SK-N-SH (cell line): ENCODE measurements around the gene ADAP2. TPM values are rescaled to one million over a fixed set of nuclear protein-coding genes. Genes with fewer than 3 reads are reported as not detected.

ENCODE experiments used
- CTCF ChIA-PET: fragments of 300-600, 350-600 bp; formaldehyde crosslinking; extraction: SDS; loops from one replicate; lab custom pipeline; 2021; lab: Yijun Ruan, JAX
- POLR2A ChIA-PET: fragments of 350-600 bp; sonication (Branson Sonifier 250); formaldehyde crosslinking; extraction: SDS; loops from one replicate; lab custom pipeline; 2020; ENCODE audit warnings: antibody characterized with exemption, inconsistent platforms; lab: Yijun Ruan, JAX
- DNase-seq: peaks from one replicate; pipeline ENCODE4 v3.0.0; 2012
- H2AFZ ChIP-seq: fragments of 200-600 bp; sonication (generic); 2 replicates; pipeline ENCODE4 v1.8.1; 2016; ENCODE audit warnings: antibody characterized with exemption, mild to moderate bottlenecking, low read depth
- H3F3A ChIP-seq: fragments of 200-600 bp; sonication (generic); replicated peaks from 2 replicates; pipeline ENCODE3; 2016; ENCODE audit warnings: antibody characterized with exemption, mild to moderate bottlenecking; ENCODE audit not compliant: insufficient read depth
- H3K27ac ChIP-seq, 2 experiments: fragments of 200-500 bp in 1 of 2; fragments of 200-600 bp in 1 of 2; sonication (Bioruptor generic) in 1 of 2; sonication (generic), shearing (Covaris generic) in 1 of 2; 2 replicates each; pipeline versions ENCODE4 v1.5.1 to v1.6.1; 2014 to 2016; ENCODE audit warnings: low read depth in 2 of 2, inconsistent platforms in 1 of 2, low read length in 1 of 2, mild to moderate bottlenecking in 1 of 2, mixed read lengths in 1 of 2
- H3K27me3 ChIP-seq: fragments of 200-600 bp; sonication (generic), shearing (Covaris generic); 2 replicates; pipeline ENCODE4 v1.6.1; 2016; ENCODE audit warnings: mixed run types; ENCODE audit not compliant: insufficient read depth
- H3K36me3 ChIP-seq, 2 experiments: fragments of 200-500 bp in 1 of 2; fragments of 200-600 bp in 1 of 2; sonication (Bioruptor generic) in 1 of 2; sonication (generic) in 1 of 2; replicated peaks in 1 of 2; 2 replicates each; pipeline versions ENCODE3 to v1.5.1; 2014 to 2016; ENCODE audit warnings: low read length in 1 of 2, mild to moderate bottlenecking in 1 of 2; ENCODE audit not compliant: insufficient read depth in 2 of 2, control insufficient read depth in 1 of 2
- H3K4me1 ChIP-seq, 2 experiments: fragments of 200-500 bp in 1 of 2; fragments of 200-600 bp in 1 of 2; sonication (Bioruptor generic) in 1 of 2; sonication (generic), shearing (Covaris generic) in 1 of 2; 2 replicates each; pipeline versions ENCODE4 v1.5.1 to v1.6.1; 2014 to 2016; ENCODE audit warnings: low read depth in 1 of 2, low read length in 1 of 2, mixed run types in 1 of 2; ENCODE audit not compliant: insufficient read depth in 2 of 2, control insufficient read depth in 1 of 2
- H3K4me2 ChIP-seq: fragments of 200-600 bp; sonication (generic), shearing (Covaris generic); 2 replicates; pipeline ENCODE4 v1.6.1; 2017; ENCODE audit warnings: mixed run types
- H3K4me3 ChIP-seq, 2 experiments: fragments of 200-500 bp in 1 of 2; fragments of 200-600 bp in 1 of 2; sonication (Bioruptor generic) in 1 of 2; sonication (generic), shearing (Covaris generic) in 1 of 2; 2 replicates each; pipeline versions ENCODE4 v1.5.1 to v1.8.1; 2014 to 2016; ENCODE audit warnings: low read depth in 2 of 2, inconsistent platforms in 1 of 2, low read length in 1 of 2, mild to moderate bottlenecking in 1 of 2, mixed read lengths in 1 of 2, moderate library complexity in 1 of 2
- H3K79me2 ChIP-seq: fragments of 200-600 bp; sonication (generic); 2 replicates; pipeline ENCODE4 v1.8.1; 2017; ENCODE audit warnings: mild to moderate bottlenecking; ENCODE audit not compliant: insufficient read depth
- H3K9ac ChIP-seq: fragments of 200-600 bp; sonication (generic); 2 replicates; pipeline ENCODE4 v1.6.1; 2017; ENCODE audit warnings: mixed run types
- H3K9me2 ChIP-seq: fragments of 200-600 bp; sonication (generic); 2 replicates; pipeline ENCODE4 v1.6.1; 2017; ENCODE audit warnings: mixed run types
- H3K9me3 ChIP-seq: fragments of 200-600 bp; sonication (generic); 2 replicates; pipeline ENCODE4 v1.6.1; 2017; ENCODE audit warnings: mixed run types, mild to moderate bottlenecking, moderate library complexity
- H4K20me1 ChIP-seq: fragments of 200-600 bp; sonication (generic); 2 replicates; pipeline ENCODE4 v1.6.1; 2017; ENCODE audit warnings: mild to moderate bottlenecking, mixed run types; ENCODE audit not compliant: insufficient read depth
- CHD2 ChIP-seq: fragments of 150-350 bp; IDR thresholded peaks from 2 replicates; pipeline ENCODE4 v1.6.1; 2018; ENCODE audit warnings: low read length; ENCODE audit not compliant: partially characterized antibody
- ELF1 ChIP-seq: IDR thresholded peaks from 2 replicates; pipeline ENCODE4 v1.4.0; 2012
- EP300 ChIP-seq, 2 experiments: IDR thresholded peaks; 2 replicates each; pipeline versions ENCODE4 v1.4.0 to v1.6.1; 2012; ENCODE audit warnings: borderline replicate concordance in 1 of 2, low read depth in 1 of 2, low read length in 1 of 2
- FOXJ3 ChIP-seq: sonication (generic); formaldehyde crosslinking; IDR thresholded peaks from 2 replicates; pipeline ENCODE4 v1.5.1; 2020; ENCODE audit warnings: mild to moderate bottlenecking, missing genetic modification reagents
- JUND ChIP-seq: IDR thresholded peaks from 2 replicates; pipeline ENCODE4 v1.4.0; 2012
- NRF1 ChIP-seq: IDR thresholded peaks from 2 replicates; pipeline ENCODE4 v1.6.1; 2012; ENCODE audit warnings: low read depth, mild to moderate bottlenecking, low read length
- PBX3 ChIP-seq: IDR thresholded peaks from 2 replicates; pipeline ENCODE4; 2012
- RAD21 ChIP-seq: IDR thresholded peaks from 2 replicates; pipeline ENCODE4 v1.6.1; 2012; ENCODE audit warnings: mild to moderate bottlenecking, low read length
- RCOR1 ChIP-seq: fragments of 150-350 bp; IDR thresholded peaks from 2 replicates; pipeline ENCODE4 v1.6.1; 2017; ENCODE audit warnings: antibody characterized with exemption, low read length
- RXRA ChIP-seq: IDR thresholded peaks from 2 replicates; pipeline ENCODE4 v1.4.0; 2012; ENCODE audit warnings: low read depth, mild to moderate bottlenecking, borderline replicate concordance
- SMC3 ChIP-seq: IDR thresholded peaks from 2 replicates; pipeline ENCODE4 v1.6.1; 2012; ENCODE audit warnings: low read depth, low read length, improper control_type of control experiment
- TEAD4 ChIP-seq: IDR thresholded peaks from 2 replicates; pipeline ENCODE4 v1.4.0; 2012; ENCODE audit warnings: mild to moderate bottlenecking, borderline replicate concordance; ENCODE audit not compliant: insufficient read depth
- WGBS: methylation state at CpG from one replicate; pipeline ENCODE4 v1.1.6; 2017; ENCODE audit warnings: low lambda C conversion rate; 5-methylcytosine and 5-hydroxymethylcytosine counted together
- polyA plus RNA-seq, 3 experiments: library from polyadenylated mRNA; depleted of rRNA; stranded (reverse); fragments of >200 nt; gene quantifications; 2 replicates each; pipeline ENCODE4 v1.2.3, GENCODE V29; 2012
- TF ChIP-seq, protein P1 (sequence below): fragments of 150-350 bp; IDR thresholded peaks from 2 replicates; pipeline ENCODE4 v1.6.1; 2016; ENCODE audit warnings: mild to moderate bottlenecking, low read depth, low read length
- TF ChIP-seq, protein P2 (sequence below): IDR thresholded peaks from 2 replicates; pipeline ENCODE4 v1.4.0; 2012; ENCODE audit warnings: low read depth, borderline replicate concordance
- TF ChIP-seq, protein P3 (sequence below): IDR thresholded peaks from 2 replicates; pipeline ENCODE4 v1.4.0; 2012; ENCODE audit warnings: low read depth, borderline replicate concordance
- TF ChIP-seq, protein P4 (sequence below): IDR thresholded peaks from 2 replicates; pipeline ENCODE4 v1.6.1; 2012; ENCODE audit warnings: mild to moderate bottlenecking, low read depth, low read length, moderate library complexity

Gene ADAP2
- polyA plus RNA-seq, 1 of the 3 experiments (the other 2 are of a cell fraction) = 0.39 TPM

DNA sequence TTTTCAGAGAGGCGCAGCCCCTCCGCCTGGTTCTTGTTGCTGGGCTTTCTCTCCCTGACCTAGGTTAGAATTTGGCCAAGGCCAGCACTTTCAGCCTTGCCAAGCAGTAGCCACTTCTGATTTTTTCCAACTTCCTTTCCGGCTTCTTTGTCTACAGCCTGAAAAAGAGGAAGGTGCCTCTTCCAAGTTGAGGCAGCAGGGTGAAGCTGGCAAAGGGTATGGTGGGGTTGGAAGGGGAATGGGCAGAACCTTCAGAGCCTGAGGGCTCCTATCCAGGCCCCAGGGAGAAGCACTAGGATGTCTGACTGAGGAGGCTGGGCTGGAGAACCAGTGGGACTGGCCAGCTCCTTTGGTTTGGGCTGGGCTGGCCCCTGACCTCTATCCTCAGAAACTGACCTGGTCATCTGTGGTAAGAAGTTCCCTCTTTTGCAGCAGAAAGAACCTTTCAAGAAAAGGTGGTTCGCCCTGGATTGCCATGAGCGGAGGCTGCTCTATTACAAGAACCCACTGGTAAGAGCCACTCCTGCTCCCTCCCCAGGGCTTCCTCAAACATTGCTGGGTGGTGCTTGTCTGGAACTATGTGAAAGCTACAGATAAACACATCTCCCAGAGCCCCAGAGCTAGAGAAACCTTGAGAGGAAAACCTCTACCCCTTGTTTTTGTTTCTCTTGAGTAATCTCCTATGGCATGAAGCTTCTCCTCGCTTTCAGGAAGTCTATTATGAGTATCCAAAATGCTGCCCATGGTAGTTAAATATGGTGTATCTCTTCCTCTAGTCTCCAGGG lies 32.5 kb downstream of the ADAP2 start:
- Histone ChIP-seq H3F3A (peaks cover 3% of the 10 kb centered on the region), H3K4me2 (no peak overlapping the region), H2AFZ (peak overlapping the region; percentile 65; the same call in 1 of the 2 replicates), H3K4me3 (no peak overlapping the region), H3K9me2 (no peaks in the 10 kb centered on the region), H3K4me1 (peaks cover 5 to 12% of the 10 kb centered on the region in 2 experiments; a peak in 1 of 4 replicates), H3K79me2 (no peaks in the 10 kb centered on the region), H4K20me1 (no peaks in the 10 kb centered on the region), H3K27ac (no peak overlapping the region), H3K9ac (no peak overlapping the region), H3K36me3 (no peaks in the 10 kb centered on the region), H3K27me3 (no peaks in the 10 kb centered on the region), H3K9me3 (no peaks in the 10 kb centered on the region)
- POLR2A ChIA-PET = no interaction called here
- no peak for DNase-seq
- TF ChIP-seq, protein P1, sequence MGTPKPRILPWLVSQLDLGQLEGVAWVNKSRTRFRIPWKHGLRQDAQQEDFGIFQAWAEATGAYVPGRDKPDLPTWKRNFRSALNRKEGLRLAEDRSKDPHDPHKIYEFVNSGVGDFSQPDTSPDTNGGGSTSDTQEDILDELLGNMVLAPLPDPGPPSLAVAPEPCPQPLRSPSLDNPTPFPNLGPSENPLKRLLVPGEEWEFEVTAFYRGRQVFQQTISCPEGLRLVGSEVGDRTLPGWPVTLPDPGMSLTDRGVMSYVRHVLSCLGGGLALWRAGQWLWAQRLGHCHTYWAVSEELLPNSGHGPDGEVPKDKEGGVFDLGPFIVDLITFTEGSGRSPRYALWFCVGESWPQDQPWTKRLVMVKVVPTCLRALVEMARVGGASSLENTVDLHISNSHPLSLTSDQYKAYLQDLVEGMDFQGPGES = no peak
- TF ChIP-seq TEAD4 (no peak), RCOR1 (no peak), RXRA (no peak), RAD21 (no peak)
- TF ChIP-seq, protein P2, sequence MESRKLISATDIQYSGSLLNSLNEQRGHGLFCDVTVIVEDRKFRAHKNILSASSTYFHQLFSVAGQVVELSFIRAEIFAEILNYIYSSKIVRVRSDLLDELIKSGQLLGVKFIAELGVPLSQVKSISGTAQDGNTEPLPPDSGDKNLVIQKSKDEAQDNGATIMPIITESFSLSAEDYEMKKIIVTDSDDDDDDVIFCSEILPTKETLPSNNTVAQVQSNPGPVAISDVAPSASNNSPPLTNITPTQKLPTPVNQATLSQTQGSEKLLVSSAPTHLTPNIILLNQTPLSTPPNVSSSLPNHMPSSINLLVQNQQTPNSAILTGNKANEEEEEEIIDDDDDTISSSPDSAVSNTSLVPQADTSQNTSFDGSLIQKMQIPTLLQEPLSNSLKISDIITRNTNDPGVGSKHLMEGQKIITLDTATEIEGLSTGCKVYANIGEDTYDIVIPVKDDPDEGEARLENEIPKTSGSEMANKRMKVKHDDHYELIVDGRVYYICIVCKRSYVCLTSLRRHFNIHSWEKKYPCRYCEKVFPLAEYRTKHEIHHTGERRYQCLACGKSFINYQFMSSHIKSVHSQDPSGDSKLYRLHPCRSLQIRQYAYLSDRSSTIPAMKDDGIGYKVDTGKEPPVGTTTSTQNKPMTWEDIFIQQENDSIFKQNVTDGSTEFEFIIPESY = no peak
- TF ChIP-seq, protein P3, sequence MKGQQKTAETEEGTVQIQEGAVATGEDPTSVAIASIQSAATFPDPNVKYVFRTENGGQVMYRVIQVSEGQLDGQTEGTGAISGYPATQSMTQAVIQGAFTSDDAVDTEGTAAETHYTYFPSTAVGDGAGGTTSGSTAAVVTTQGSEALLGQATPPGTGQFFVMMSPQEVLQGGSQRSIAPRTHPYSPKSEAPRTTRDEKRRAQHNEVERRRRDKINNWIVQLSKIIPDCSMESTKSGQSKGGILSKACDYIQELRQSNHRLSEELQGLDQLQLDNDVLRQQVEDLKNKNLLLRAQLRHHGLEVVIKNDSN = no peak
- CTCF ChIA-PET = interaction anchor here (0.9 kb wide), 1 partner anchor 238 kb away, joined by 3 read pairs; no protein-coding TSS in a partner anchor
- WGBS = 93% methylated on average over 5 of the region's 6 CpGs

DNA sequence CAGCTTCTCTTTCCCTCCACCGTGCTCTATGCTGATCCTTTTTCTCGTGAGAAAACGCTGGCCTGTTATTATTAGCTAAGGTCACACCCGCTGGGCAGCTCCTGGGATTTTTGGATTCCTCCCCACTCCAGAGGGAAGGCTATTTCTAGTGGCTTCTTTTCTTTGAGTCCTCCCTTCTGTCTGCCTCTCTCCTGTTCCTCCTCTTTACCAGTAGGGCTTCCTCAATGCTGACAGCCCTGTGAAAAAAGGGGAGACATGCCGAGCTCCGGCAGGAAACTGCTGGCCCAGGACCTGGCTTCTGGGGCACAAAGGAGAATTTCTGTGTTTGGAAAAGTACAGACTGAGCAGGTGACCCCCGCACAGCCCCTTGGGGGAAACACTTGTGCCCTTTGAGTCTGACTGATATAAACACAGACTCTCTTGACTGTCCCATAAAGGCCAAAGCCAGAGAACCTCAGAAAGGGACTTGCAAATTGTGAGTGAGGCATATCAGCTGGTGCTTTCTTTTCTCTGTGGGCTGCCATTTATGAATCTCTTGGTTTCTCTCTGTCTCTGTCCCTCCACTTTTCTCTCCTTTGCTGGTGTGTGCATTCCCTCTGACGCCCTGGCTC lies 35.1 kb downstream of the ADAP2 start:
- no peaks in the 10 kb centered on the region for H3F3A ChIP-seq
- H3K79me2 ChIP-seq = no peaks in the 10 kb centered on the region
- POLR2A ChIA-PET = no interaction called here
- H3K27ac ChIP-seq = no peak overlapping the region
- H3K9ac ChIP-seq = no peak overlapping the region
- H3K27me3 ChIP-seq = no peaks in the 10 kb centered on the region
- WGBS = 88% methylated on average over 7 of the region's 8 CpGs
- no peaks in the 10 kb centered on the region for H3K9me2 ChIP-seq
- no peak overlapping the region for H3K4me3 ChIP-seq
- H4K20me1 ChIP-seq = no peaks in the 10 kb centered on the region
- DNase-seq = no peak
- no peak overlapping the region for H3K4me2 ChIP-seq
- TF ChIP-seq SMC3 (no peak), FOXJ3 (CRISPR knock-in tag) (no peak), TEAD4 (no peak), JUND (no peak), PBX3 (no peak), CHD2 (no peak), ELF1 (no peak), EP300 (IDR thresholded peaks at IDR 0.05; ENCODE audit: borderline replicate concordance in 1 of 2, low read depth in 1 of 2, low read length in 1 of 2) (no peak), NRF1 (no peak)
- TF ChIP-seq, protein P4, sequence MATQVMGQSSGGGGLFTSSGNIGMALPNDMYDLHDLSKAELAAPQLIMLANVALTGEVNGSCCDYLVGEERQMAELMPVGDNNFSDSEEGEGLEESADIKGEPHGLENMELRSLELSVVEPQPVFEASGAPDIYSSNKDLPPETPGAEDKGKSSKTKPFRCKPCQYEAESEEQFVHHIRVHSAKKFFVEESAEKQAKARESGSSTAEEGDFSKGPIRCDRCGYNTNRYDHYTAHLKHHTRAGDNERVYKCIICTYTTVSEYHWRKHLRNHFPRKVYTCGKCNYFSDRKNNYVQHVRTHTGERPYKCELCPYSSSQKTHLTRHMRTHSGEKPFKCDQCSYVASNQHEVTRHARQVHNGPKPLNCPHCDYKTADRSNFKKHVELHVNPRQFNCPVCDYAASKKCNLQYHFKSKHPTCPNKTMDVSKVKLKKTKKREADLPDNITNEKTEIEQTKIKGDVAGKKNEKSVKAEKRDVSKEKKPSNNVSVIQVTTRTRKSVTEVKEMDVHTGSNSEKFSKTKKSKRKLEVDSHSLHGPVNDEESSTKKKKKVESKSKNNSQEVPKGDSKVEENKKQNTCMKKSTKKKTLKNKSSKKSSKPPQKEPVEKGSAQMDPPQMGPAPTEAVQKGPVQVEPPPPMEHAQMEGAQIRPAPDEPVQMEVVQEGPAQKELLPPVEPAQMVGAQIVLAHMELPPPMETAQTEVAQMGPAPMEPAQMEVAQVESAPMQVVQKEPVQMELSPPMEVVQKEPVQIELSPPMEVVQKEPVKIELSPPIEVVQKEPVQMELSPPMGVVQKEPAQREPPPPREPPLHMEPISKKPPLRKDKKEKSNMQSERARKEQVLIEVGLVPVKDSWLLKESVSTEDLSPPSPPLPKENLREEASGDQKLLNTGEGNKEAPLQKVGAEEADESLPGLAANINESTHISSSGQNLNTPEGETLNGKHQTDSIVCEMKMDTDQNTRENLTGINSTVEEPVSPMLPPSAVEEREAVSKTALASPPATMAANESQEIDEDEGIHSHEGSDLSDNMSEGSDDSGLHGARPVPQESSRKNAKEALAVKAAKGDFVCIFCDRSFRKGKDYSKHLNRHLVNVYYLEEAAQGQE = no peak
- 0 out of 2 replicates have a peak overlapping the region, but pooled peaks have one; percentile 29 for H2AFZ ChIP-seq
- CTCF ChIA-PET = no interaction called here
- H3K36me3 ChIP-seq = no peaks in the 10 kb centered on the region
- no peaks in the 10 kb centered on the region for H3K4me1 ChIP-seq
- no peaks in the 10 kb centered on the region for H3K9me3 ChIP-seq
